K562 (cell line): ENCODE results near the gene BEST4. TPM values are rescaled to one million over a fixed set of nuclear protein-coding genes. Genes with fewer than 3 reads are reported as not detected.
A peak's percentile ranks its signal among the peaks of the same experiment; 100 is the strongest.

ENCODE experiments used
- CC2D1A ChIP-seq: fragments of 450-650 bp; IDR thresholded peaks from 2 replicates; pipeline ENCODE4 v1.6.1; 2017; ENCODE audit warnings: mild to moderate bottlenecking
- FOSL1 ChIP-seq: fragments of 200-800 bp; sonication (Bioruptor generic); conservative IDR thresholded peaks from 2 replicates; pipeline ENCODE4 v1.6.1; 2016; ENCODE audit warnings: missing genetic modification characterization, missing compliant biosample characterization
- HDAC6 ChIP-seq: IDR thresholded peaks from 2 replicates; pipeline ENCODE4 v1.6.1; 2012; ENCODE audit warnings: low read depth, mild to moderate bottlenecking, control low read depth, inconsistent platforms, low read length, moderate library complexity
- KDM5B ChIP-seq: fragments of 200-600 bp; sonication (generic); IDR thresholded peaks from 2 replicates; pipeline ENCODE4 v1.6.1; 2012; ENCODE audit warnings: low read depth, mild to moderate bottlenecking, moderate library complexity, low read length, control low read depth, inconsistent platforms; ENCODE audit not compliant: insufficient replicate concordance
- MAZ ChIP-seq, 2 experiments: fragments of 450-650 bp in 1 of 2; sonication (generic) in 1 of 2; formaldehyde crosslinking; IDR thresholded peaks in 1 of 2; conservative IDR thresholded peaks in 1 of 2; 2 replicates each; pipeline versions ENCODE4 v1.4.0 to v1.5.0; 2020; ENCODE audit warnings: mild to moderate bottlenecking in 1 of 2, missing genetic modification reagents in 1 of 2
- MTA2 ChIP-seq: fragments of 450-650 bp; IDR thresholded peaks from 2 replicates; pipeline ENCODE4 v1.6.1; 2016; ENCODE audit warnings: low read depth
- POLR2AphosphoS5 ChIP-seq: IDR thresholded peaks from 2 replicates; pipeline ENCODE4 v1.6.1; 2011; ENCODE audit warnings: mild to moderate bottlenecking, low read depth, low read length, moderate library complexity; ENCODE audit not compliant: control insufficient read depth, insufficient read depth
- RNF2 ChIP-seq: sonication (generic); IDR thresholded peaks from 2 replicates; pipeline ENCODE4 v1.6.1; 2016
- ZBED1 ChIP-seq: IDR thresholded peaks from 2 replicates; pipeline ENCODE4 v1.6.1; 2014
- ZNF76 ChIP-seq: fragments of 250-450 bp; sonication (Bioruptor Pico); IDR thresholded peaks from 2 replicates; pipeline ENCODE4 v1.4.0; 2020; ENCODE audit warnings: mild to moderate bottlenecking, moderate library complexity, borderline replicate concordance
- polyA plus RNA-seq, 8 experiments: library from polyadenylated mRNA; depleted of rRNA in 4 of 8; stranded (reverse) in 5 of 8; unstranded in 3 of 8; fragments of >200 nt; fragmentation: Nextera tagmentation in 2 of 8; fragmentation: Illumina TruSeq in 1 of 8; extraction: Ambion mirVana in 2 of 8; extraction: Trizol in 1 of 8; gene quantifications; 2 replicates each; pipeline versions ENCODE4 v1.2.1 to v1.2.3, GENCODE V29; 2011 to 2014; ENCODE audit warnings: inconsistent platforms in 1 of 8, missing spikeins in 1 of 8
- total RNA-seq, 7 experiments: library from RNA; depleted of rRNA in 6 of 7; stranded (reverse); fragments of >200 nt in 6 of 7; fragmentation: Illumina TruSeq in 2 of 7; extraction: Trizol in 2 of 7; gene quantifications; 2 replicates each; pipeline versions ENCODE4 v1.2.1 to v1.2.3, GENCODE V29; 2011 to 2021; ENCODE audit warnings: low replicate concordance in 1 of 7
- TF ChIP-seq, protein P1 (sequence below), 2 experiments: IDR thresholded peaks; 2 replicates each; pipeline ENCODE4 v1.6.1; 2011; ENCODE audit warnings: borderline replicate concordance in 1 of 2, control low read depth in 1 of 2, low read depth in 1 of 2, low read length in 1 of 2, mild to moderate bottlenecking in 1 of 2, mixed read lengths in 1 of 2, moderate library complexity in 1 of 2; ENCODE audit not compliant: insufficient read depth in 1 of 2, insufficient read length in 1 of 2, poor library complexity in 1 of 2, severe bottlenecking in 1 of 2; ENCODE audit errors: extremely low read depth in 1 of 2
- TF ChIP-seq, protein P2 (sequence below): fragments of 450-650 bp; IDR thresholded peaks from 2 replicates; pipeline ENCODE4 v1.6.1; 2016; ENCODE audit warnings: mild to moderate bottlenecking, moderate library complexity
- TF ChIP-seq, protein P3 (sequence below): IDR thresholded peaks from 2 replicates; pipeline ENCODE4 v1.6.1; 2011; ENCODE audit not compliant: insufficient read length; ENCODE audit errors: extremely low read depth

The BEST4 gene
- total and polyA plus RNA-seq, 9 of the 15 experiments (the other 6 are each of a cell fraction or from before 2014, with no cell fraction given) = 0.07 to 0.11 TPM; not detected in 7

DNA sequence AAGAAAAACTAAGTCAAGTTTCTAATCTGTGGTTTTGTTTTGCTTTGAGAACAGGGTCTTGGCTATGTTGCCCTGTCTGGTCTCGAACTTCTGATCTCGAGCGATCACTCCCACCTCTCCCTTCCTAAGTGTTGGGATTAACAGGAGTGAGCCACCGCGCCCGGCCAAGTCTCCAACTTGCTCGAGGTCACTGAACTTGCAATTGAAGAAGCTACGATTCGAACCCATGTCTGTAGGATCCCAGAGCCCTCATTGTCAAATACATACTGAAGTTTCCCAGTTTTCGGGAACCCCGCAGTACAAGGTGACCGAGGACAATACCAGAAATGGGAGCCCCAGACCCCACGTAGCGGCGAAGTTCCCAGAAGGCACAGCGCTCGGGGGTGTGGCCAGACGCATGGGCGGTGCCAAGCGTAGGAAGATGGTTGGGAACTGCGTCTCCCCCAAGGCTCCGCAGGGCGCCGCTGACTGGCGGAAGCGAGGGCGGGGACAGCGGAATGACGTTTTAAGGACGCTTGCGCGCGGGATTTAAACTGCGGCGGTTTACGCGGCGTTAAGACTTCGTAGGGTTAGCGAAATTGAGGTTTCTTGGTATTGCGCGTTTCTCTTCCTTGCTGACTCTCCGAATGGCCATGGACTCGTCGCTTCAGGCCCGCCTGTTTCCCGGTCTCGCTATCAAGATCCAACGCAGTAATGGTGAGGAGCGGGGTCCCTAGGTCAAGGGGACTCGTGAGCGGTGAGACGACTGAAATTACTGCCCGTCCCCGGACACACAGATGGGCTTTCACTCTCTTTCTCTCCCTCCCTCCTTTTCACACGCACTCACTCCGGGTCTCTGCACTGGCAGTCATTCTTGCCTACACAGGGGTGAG lies 48.4 kb downstream of the BEST4 start, which contains the start of gene KIF2C (continued):
- TF ChIP-seq, protein P1, sequence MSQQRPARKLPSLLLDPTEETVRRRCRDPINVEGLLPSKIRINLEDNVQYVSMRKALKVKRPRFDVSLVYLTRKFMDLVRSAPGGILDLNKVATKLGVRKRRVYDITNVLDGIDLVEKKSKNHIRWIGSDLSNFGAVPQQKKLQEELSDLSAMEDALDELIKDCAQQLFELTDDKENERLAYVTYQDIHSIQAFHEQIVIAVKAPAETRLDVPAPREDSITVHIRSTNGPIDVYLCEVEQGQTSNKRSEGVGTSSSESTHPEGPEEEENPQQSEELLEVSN (IDR thresholded peaks at IDR 0.05; ENCODE audit: borderline replicate concordance in 1 of 2, extremely low read depth in 1 of 2, insufficient read depth in 1 of 2, insufficient read length in 1 of 2, low read depth in 1 of 2, low read length in 1 of 2, poor library complexity in 1 of 2, severe bottlenecking in 1 of 2) = peak; percentile 61 to 82
- no peak for TF ChIP-seq HDAC6
- TF ChIP-seq ZNF76 = peak; percentile 16; the same call in 1 of the 2 replicates
- TF ChIP-seq RNF2 = no peak
- TF ChIP-seq, protein P2, sequence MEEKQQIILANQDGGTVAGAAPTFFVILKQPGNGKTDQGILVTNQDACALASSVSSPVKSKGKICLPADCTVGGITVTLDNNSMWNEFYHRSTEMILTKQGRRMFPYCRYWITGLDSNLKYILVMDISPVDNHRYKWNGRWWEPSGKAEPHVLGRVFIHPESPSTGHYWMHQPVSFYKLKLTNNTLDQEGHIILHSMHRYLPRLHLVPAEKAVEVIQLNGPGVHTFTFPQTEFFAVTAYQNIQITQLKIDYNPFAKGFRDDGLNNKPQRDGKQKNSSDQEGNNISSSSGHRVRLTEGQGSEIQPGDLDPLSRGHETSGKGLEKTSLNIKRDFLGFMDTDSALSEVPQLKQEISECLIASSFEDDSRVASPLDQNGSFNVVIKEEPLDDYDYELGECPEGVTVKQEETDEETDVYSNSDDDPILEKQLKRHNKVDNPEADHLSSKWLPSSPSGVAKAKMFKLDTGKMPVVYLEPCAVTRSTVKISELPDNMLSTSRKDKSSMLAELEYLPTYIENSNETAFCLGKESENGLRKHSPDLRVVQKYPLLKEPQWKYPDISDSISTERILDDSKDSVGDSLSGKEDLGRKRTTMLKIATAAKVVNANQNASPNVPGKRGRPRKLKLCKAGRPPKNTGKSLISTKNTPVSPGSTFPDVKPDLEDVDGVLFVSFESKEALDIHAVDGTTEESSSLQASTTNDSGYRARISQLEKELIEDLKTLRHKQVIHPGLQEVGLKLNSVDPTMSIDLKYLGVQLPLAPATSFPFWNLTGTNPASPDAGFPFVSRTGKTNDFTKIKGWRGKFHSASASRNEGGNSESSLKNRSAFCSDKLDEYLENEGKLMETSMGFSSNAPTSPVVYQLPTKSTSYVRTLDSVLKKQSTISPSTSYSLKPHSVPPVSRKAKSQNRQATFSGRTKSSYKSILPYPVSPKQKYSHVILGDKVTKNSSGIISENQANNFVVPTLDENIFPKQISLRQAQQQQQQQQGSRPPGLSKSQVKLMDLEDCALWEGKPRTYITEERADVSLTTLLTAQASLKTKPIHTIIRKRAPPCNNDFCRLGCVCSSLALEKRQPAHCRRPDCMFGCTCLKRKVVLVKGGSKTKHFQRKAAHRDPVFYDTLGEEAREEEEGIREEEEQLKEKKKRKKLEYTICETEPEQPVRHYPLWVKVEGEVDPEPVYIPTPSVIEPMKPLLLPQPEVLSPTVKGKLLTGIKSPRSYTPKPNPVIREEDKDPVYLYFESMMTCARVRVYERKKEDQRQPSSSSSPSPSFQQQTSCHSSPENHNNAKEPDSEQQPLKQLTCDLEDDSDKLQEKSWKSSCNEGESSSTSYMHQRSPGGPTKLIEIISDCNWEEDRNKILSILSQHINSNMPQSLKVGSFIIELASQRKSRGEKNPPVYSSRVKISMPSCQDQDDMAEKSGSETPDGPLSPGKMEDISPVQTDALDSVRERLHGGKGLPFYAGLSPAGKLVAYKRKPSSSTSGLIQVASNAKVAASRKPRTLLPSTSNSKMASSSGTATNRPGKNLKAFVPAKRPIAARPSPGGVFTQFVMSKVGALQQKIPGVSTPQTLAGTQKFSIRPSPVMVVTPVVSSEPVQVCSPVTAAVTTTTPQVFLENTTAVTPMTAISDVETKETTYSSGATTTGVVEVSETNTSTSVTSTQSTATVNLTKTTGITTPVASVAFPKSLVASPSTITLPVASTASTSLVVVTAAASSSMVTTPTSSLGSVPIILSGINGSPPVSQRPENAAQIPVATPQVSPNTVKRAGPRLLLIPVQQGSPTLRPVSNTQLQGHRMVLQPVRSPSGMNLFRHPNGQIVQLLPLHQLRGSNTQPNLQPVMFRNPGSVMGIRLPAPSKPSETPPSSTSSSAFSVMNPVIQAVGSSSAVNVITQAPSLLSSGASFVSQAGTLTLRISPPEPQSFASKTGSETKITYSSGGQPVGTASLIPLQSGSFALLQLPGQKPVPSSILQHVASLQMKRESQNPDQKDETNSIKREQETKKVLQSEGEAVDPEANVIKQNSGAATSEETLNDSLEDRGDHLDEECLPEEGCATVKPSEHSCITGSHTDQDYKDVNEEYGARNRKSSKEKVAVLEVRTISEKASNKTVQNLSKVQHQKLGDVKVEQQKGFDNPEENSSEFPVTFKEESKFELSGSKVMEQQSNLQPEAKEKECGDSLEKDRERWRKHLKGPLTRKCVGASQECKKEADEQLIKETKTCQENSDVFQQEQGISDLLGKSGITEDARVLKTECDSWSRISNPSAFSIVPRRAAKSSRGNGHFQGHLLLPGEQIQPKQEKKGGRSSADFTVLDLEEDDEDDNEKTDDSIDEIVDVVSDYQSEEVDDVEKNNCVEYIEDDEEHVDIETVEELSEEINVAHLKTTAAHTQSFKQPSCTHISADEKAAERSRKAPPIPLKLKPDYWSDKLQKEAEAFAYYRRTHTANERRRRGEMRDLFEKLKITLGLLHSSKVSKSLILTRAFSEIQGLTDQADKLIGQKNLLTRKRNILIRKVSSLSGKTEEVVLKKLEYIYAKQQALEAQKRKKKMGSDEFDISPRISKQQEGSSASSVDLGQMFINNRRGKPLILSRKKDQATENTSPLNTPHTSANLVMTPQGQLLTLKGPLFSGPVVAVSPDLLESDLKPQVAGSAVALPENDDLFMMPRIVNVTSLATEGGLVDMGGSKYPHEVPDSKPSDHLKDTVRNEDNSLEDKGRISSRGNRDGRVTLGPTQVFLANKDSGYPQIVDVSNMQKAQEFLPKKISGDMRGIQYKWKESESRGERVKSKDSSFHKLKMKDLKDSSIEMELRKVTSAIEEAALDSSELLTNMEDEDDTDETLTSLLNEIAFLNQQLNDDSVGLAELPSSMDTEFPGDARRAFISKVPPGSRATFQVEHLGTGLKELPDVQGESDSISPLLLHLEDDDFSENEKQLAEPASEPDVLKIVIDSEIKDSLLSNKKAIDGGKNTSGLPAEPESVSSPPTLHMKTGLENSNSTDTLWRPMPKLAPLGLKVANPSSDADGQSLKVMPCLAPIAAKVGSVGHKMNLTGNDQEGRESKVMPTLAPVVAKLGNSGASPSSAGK = peak; percentile 81; the same call in 1 of the 2 replicates
- TF ChIP-seq CC2D1A = peak; percentile 51; the same call in 1 of the 2 replicates
- TF ChIP-seq, protein P3, sequence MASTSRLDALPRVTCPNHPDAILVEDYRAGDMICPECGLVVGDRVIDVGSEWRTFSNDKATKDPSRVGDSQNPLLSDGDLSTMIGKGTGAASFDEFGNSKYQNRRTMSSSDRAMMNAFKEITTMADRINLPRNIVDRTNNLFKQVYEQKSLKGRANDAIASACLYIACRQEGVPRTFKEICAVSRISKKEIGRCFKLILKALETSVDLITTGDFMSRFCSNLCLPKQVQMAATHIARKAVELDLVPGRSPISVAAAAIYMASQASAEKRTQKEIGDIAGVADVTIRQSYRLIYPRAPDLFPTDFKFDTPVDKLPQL = peak; percentile 38
- peak; percentile 78; the same call in 1 of the 2 replicates for TF ChIP-seq ZBED1
- TF ChIP-seq FOSL1 = 0 out of 2 replicates have a peak, but pooled peaks have one; percentile 32
- TF ChIP-seq KDM5B = peak; percentile 92
- peak; percentile 96 for TF ChIP-seq POLR2AphosphoS5
- peak; percentile 46 to 62; a peak in 2 of 4 replicates for TF ChIP-seq MAZ (CRISPR knock-in tag; conservative IDR thresholded peaks at IDR 0.05 in 1 of 2, IDR thresholded peaks at IDR 0.05 in 1 of 2)
- no peak for TF ChIP-seq MTA2
